ENCODE data around the gene COMMD9. TPM values are rescaled to one million over a fixed set of nuclear protein-coding genes. Genes with fewer than 3 reads are reported as not detected.

COMMD9 gene
- polyA plus RNA-seq, 1 of the 3 experiments (the other 2 are of a cell fraction) = 44.2 TPM

DNA sequence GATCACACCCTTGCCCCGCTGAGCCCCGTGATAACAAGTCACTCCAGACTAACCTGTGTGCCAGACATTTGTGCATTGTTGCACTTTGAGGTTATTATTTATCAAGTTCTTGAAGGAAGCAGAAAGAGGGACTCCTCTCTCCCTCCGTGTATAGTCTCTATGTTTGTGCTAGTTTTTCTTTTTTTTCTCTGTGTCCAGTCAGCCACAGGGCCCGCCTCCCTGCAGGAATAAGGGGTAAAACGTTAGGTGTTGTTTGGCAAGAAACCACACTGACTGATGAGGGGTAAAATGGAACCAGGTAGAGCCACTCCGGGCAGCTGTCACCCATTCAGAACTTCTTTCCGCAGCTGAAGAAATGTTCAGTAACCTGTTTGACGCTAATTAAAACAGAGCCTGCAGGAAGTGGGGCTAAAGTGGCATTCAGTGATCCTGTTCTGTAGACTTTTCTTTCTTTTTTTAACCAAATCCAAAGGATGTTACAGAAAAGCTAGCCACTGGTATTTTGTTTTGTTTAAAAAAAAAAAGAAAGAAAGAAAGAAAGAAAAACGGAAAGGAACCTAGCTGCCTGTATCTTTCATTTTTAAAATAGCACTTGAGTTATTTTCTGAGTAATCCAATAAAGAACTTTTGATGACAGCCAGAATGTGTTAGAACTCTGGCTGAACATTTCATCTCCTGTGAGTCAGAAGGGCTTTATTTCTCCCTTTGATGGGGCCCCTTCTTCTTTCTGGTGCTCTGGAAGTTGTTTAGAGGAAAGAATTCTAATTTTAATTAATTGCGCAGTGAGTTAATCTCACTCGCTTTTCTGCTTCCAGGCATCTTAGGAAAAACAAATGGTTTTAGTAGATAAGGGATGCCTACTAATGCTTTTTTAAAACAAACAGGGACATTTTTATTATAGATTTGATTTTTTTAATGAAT lies 58.2 kb downstream of the COMMD9 start (continued):
- TF ChIP-seq, protein P1, sequence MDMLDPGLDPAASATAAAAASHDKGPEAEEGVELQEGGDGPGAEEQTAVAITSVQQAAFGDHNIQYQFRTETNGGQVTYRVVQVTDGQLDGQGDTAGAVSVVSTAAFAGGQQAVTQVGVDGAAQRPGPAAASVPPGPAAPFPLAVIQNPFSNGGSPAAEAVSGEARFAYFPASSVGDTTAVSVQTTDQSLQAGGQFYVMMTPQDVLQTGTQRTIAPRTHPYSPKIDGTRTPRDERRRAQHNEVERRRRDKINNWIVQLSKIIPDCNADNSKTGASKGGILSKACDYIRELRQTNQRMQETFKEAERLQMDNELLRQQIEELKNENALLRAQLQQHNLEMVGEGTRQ (IDR thresholded peaks at IDR 0.05; ENCODE audit: borderline replicate concordance, low read depth, low read length) = no peak
- TF ChIP-seq USF1 (IDR thresholded peaks at IDR 0.05; ENCODE audit: borderline replicate concordance, low read depth) = no peak

DNA sequence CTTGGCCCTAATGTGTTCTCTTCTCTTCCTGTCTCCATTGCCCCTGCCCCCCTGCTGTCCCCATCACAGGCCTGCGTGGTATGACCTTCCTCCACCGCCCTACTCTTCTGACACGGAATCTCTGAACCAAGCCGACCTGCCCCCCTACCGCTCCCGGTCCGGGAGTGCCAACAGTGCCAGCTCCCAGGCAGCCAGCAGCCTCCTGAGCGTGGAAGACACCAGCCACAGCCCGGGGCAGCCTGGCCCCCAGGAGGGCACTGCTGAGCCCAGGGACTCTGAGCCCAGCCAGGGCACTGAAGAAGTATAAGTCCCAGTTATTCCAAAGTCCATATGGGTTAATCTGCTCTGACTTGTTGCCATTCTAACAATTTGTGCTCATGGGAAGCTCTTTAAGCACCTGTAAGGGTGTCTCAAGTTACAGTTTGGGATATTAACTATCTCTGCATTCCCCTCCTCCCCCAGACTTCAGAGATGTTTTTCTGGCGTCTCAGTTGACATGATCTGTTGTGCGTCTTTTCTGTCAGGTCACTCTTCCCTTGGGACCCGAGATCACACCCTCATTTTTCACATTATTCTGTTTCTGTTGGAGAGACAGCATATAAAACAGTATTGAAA lies 60.0 kb downstream of the COMMD9 start:
- no peak overlapping the region for H3K4me2 ChIP-seq
- peaks cover 17% of the 10 kb centered on the region for H3F3A ChIP-seq (replicated peaks; ENCODE audit: insufficient read depth)
- POLR2A ChIA-PET = no interaction called here
- H3K9me3 ChIP-seq = no peaks in the 10 kb centered on the region
- 93% methylated on average over 12 of the region's 12 CpGs for WGBS (ENCODE audit: low lambda C conversion rate)
- H4K20me1 ChIP-seq (ENCODE audit: insufficient read depth) = no peaks in the 10 kb centered on the region
- no peak overlapping the region; a peak in 1 of 4 replicates for H3K27ac ChIP-seq (ENCODE audit: low read depth in 2 of 2, low read length in 1 of 2)
- no peak overlapping the region for H3K4me3 ChIP-seq (ENCODE audit: low read depth in 2 of 2, low read length in 1 of 2)
- H3K9ac ChIP-seq = no peak overlapping the region
- H3K79me2 ChIP-seq (ENCODE audit: insufficient read depth) = no peaks in the 10 kb centered on the region
- H2AFZ ChIP-seq (ENCODE audit: low read depth) = no peak overlapping the region
- DNase-seq = no peak
- CTCF ChIA-PET = interaction anchor here (1.5 to 3.0 kb wide), 2 partner anchors 10 to 407 kb away, joined by 3 to 10 read pairs; no protein-coding TSS in a partner anchor
- H3K27me3 ChIP-seq (ENCODE audit: insufficient read depth) = no peaks in the 10 kb centered on the region
- no peaks in the 10 kb centered on the region for H3K9me2 ChIP-seq
- H3K4me1 ChIP-seq (ENCODE audit: control insufficient read depth in 1 of 2, insufficient read depth in 2 of 2, low read depth in 1 of 2, low read length in 1 of 2) = peaks cover 7 to 25% of the 10 kb centered on the region in 2 experiments; a peak in 3 of 4 replicates
- peaks cover 0 to 3% of the 10 kb centered on the region in 2 experiments for H3K36me3 ChIP-seq (replicated peaks in 1 of 2; ENCODE audit: control insufficient read depth in 1 of 2, insufficient read depth in 2 of 2, low read length in 1 of 2)
- TF ChIP-seq, protein P2, sequence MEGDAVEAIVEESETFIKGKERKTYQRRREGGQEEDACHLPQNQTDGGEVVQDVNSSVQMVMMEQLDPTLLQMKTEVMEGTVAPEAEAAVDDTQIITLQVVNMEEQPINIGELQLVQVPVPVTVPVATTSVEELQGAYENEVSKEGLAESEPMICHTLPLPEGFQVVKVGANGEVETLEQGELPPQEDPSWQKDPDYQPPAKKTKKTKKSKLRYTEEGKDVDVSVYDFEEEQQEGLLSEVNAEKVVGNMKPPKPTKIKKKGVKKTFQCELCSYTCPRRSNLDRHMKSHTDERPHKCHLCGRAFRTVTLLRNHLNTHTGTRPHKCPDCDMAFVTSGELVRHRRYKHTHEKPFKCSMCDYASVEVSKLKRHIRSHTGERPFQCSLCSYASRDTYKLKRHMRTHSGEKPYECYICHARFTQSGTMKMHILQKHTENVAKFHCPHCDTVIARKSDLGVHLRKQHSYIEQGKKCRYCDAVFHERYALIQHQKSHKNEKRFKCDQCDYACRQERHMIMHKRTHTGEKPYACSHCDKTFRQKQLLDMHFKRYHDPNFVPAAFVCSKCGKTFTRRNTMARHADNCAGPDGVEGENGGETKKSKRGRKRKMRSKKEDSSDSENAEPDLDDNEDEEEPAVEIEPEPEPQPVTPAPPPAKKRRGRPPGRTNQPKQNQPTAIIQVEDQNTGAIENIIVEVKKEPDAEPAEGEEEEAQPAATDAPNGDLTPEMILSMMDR (IDR thresholded peaks at IDR 0.05) = no peak
- TF ChIP-seq RAD21 (IDR thresholded peaks at IDR 0.05; ENCODE audit: low read length) (no peak), FOSL2 (IDR thresholded peaks at IDR 0.05; ENCODE audit: borderline replicate concordance, low read depth) (no peak), JUND (IDR thresholded peaks at IDR 0.05) (no peak), TAF1 (IDR thresholded peaks at IDR 0.05; ENCODE audit: borderline replicate concordance, low read depth, low read length) (no peak), POLR2AphosphoS5 (IDR thresholded peaks at IDR 0.05; ENCODE audit: low read depth, low read length) (no peak), TEAD4 (IDR thresholded peaks at IDR 0.05; ENCODE audit: borderline replicate concordance, insufficient read depth) (no peak), EP300 (IDR thresholded peaks at IDR 0.05; ENCODE audit: borderline replicate concordance in 1 of 2, low read depth in 1 of 2, low read length in 1 of 2) (no peak), GABPA (IDR thresholded peaks at IDR 0.05; ENCODE audit: low read depth) (no peak), ELF1 (IDR thresholded peaks at IDR 0.05) (no peak), FOXJ3 (CRISPR knock-in tag; IDR thresholded peaks at IDR 0.05) (no peak), RCOR1 (IDR thresholded peaks at IDR 0.05; ENCODE audit: low read length) (no peak), IRF3 (IDR thresholded peaks at IDR 0.05; ENCODE audit: low read depth, low read length) (no peak), SIN3A (IDR thresholded peaks at IDR 0.05; ENCODE audit: borderline replicate concordance, low read depth, low read length) (no peak)
- TF ChIP-seq, protein P3, sequence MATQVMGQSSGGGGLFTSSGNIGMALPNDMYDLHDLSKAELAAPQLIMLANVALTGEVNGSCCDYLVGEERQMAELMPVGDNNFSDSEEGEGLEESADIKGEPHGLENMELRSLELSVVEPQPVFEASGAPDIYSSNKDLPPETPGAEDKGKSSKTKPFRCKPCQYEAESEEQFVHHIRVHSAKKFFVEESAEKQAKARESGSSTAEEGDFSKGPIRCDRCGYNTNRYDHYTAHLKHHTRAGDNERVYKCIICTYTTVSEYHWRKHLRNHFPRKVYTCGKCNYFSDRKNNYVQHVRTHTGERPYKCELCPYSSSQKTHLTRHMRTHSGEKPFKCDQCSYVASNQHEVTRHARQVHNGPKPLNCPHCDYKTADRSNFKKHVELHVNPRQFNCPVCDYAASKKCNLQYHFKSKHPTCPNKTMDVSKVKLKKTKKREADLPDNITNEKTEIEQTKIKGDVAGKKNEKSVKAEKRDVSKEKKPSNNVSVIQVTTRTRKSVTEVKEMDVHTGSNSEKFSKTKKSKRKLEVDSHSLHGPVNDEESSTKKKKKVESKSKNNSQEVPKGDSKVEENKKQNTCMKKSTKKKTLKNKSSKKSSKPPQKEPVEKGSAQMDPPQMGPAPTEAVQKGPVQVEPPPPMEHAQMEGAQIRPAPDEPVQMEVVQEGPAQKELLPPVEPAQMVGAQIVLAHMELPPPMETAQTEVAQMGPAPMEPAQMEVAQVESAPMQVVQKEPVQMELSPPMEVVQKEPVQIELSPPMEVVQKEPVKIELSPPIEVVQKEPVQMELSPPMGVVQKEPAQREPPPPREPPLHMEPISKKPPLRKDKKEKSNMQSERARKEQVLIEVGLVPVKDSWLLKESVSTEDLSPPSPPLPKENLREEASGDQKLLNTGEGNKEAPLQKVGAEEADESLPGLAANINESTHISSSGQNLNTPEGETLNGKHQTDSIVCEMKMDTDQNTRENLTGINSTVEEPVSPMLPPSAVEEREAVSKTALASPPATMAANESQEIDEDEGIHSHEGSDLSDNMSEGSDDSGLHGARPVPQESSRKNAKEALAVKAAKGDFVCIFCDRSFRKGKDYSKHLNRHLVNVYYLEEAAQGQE (IDR thresholded peaks at IDR 0.05; ENCODE audit: low read depth, low read length) = no peak
